Inferior parietal cortex (tissue), 1 donor: Measurements from ENCODE around the gene ATF3.
A peak's percentile ranks its signal among the peaks of the same experiment; 100 is the strongest.
"Not testable (repeated sequence)": the region's sequence is repeated elsewhere in the genome, so short reads cannot be mapped to it uniquely, and the experiment has no call there.

Experiments
- DNase-seq: peaks from one replicate; pipeline ENCODE4 v3.0.0-alpha.2; 2016; ENCODE audit errors: extremely low spot score

The ATF3 gene

GRCh38 chr1:212651521-212651920 lies 43.0 kb downstream of the ATF3 start:
- DNase-seq, result no peak

DNA sequence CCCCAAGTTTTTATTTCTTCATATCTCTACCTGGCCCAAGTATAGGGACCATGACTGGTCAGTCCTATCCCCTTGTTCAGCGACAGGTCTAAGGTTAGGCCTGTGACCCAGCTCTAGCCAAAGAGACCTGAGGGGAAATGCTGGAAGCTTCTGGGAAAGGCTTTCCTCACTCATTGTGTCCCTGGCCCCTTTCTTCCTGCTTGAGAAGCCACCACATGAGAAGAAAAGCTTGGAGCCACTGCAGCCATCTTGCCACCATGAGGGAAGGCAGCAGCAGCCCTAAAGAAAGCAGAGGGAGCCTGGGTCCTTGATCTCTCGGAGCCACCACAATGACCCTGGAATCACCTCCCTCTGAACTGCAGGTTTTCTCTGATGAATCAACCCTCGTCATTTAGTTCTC lies 43.4 kb downstream of the ATF3 start:
- DNase-seq, result no peak

DNA sequence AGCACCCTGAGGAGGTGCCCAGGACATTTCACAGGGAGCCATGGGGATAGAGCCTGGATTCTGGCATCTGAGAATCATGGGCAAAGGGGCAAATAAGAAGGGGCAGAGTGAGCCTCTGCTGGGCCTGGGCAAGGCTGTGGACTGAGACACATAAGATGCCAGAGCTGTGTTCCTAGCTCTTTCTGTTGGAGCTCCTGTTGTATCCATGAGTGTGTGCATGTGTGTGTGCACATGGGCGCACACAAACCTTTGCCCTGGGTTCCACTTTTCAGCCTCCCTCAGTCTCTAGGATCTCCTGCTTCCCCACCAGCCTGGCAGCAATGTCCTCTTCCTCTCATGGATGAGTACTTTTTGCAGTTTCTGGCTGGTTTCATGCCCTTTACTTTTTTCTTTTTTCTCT lies 44.0 kb downstream of the ATF3 start:
- no peak for DNase-seq

- DNase-seq, result no peak
Observed at GRCh38 chr1:212655668-212656440, 47.3 kb downstream of the ATF3 start.

DNA sequence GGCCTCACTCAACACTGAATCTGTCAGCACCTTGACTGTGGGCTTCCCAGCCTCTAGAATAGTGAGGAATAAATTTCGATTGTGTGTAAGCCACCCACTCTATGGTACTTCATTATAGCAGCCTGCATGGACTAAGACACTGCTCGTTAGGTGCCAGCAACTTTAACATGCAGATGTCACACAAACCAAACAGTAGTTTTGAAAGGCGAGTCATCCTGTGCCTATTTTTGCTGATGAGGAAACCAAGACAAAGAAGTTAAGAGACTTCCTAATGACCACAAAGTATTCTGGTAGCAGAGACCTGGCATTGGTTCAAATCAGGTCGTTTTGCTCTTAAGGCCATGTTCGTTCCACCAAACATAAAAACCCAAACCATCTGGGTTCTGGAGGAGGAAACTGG lies 48.2 kb downstream of the ATF3 start:
- DNase-seq, result no peak

DNA sequence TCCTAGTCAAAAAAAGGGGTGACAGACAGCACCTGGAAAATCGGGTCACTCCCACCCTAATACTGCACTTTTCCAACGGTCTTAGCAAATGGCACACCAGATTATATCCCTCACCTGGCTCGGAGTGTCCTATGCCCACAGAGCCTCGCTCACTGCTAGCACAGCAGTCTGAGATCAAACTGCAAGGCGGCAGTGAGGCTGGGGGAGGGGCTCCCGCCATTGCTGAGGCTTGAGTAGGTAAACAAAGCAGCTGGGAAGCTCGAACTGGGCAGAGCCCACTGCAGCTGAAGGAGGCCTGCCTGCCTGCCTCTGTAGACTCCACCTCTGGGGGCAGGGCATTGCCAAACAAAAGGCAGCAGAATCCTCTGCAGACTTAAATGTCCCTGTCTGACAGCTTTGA lies 49.7 kb downstream of the ATF3 start:
- not testable (repeated sequence) for DNase-seq

- no peak for DNase-seq
Observed at GRCh38 chr1:212664409-212665199, 56.0 kb downstream of the ATF3 start.

- peak; percentile 71 for DNase-seq
Observed at GRCh38 chr1:212665241-212666115, 56.9 kb downstream of the ATF3 start.

DNA sequence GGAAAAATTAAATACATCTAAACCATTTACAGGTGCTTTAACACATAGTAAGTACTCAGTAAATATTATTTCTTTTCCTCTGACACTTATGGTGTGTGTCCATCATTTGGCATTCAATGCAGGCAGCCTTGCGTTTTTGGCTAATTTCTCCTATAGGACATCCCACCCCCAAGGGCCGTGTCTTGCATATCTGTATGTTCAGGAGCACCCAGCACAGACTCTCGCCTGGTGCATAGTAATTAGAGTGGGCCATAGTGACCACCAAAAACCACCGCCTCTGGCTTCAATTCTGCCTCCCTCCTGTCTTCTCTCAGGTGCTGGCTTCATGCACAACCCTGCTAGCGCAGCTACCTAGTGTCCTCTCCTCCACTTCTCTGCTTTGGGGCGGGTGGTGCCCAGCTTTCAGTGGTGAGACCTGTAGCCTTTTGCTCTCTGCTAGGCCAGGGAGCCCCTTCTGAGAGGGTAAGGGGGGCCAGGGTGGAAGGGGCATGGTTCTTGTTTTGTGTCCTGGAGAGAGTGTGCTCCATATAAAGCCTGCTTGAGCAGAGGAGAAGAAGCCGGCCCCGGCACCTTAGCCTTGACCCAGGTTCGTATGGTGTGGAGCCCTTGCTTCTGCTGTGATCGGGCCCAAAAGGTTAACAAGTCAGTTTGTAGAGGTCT lies 57.7 kb downstream of the ATF3 start:
- no peak for DNase-seq

DNA sequence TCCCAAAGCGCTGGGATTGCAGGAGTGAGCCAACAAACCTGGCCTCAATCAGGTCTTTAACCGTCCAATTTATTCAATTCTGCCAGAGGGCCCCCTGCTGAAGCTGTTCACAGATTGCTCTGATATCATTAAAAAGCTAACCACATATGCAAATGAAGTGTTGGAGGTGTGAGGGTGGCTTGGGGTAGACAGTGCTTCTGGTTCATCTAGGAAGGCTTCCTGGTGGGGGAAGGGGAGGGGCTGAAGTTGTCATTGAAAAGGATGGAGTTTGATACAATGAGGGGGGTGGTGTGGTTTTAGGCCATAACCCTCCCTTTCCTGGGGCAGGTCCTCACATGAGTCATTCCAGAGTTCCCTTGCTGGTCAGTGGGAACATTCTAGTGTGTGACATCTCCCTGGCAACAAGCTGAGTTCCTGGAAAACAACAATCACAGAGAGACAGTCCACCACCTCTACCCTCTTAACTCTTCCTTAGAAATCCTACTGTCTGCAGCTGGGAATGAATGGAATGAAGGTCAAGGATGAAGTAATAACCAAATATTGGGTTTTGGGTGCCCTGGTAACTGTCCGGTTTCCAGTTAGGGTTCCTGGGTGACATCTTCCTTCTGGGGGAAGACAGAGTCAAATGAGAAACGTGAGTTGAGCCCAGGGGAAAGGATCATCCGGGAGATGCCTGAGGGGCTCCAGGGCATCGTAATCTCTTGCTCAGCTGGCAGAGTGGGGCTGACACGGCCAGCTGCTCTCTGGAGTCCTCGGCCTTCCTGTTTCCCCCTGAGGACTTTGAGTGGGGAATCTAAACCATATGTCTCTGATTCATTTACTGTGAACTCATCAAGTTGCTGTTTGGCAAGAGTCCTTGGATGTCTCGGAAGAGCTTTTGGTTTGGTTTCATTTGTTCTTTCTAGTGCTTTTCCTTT lies 58.9 kb downstream of the ATF3 start:
- DNase-seq, result no peak

DNA sequence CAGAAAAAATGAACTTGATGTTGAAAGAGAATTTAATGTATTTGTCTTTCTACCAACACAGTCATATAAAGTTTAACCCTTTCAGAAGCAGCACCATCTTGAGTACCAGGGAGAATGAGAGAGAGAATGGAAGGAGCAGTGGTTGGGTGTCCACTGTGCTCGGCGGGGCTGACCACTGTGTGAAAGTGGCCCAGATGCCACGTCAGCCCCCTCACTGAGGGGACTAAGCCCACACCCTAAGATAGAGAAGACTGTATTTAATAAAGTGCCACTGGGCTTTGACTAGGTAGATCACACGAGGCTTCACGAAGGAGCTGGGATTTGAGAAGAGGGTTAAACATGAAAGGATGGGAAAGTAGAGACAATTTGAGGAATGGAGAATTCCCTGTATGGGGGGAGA lies 59.9 kb downstream of the ATF3 start:
- DNase-seq, result no peak

- DNase-seq, result no peak
Observed at GRCh38 chr1:212669102-212669501, 60.5 kb downstream of the ATF3 start.

DNA sequence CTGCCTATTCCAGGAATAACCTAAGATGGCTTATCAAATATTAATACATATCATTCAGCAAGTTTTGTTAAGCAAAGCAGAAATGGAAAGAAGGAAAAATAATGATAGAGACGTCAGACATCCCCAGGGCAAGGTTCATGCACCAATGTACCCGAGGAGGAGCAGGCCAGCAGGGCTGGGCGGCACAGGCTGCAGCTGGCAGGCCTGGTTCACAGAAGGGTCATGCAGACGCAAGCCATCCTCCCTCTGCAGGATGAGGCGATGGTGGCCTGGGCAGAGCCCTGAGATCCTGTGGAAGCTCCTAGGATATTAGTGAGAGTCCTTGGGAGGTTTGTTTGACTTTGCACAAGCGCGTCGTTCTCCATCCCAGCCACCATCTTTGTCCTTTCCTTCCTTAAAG lies 61.0 kb downstream of the ATF3 start:
- DNase-seq, result no peak

DNA sequence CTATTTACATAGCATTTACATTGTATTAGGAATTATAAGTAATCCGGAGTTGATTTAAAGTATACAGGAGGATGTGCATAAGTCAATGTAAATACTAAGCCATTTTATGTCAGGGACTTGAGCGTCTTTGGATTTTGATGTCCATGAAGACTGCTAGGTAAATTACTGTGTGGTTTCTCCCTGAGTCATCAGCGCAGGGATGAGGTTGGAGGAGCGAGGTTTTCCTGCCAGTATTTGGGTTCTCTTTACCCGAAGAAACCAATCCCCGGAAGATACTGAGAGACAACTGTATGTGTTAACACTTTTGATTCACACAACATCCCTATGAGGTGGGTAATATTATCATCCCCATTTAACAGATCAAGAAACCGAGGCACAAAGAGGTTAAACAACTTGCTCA lies 61.7 kb downstream of the ATF3 start:
- no peak for DNase-seq
